H9 (cell line): ENCODE results near the gene LDLRAD4. TPM values are rescaled to one million over a fixed set of nuclear protein-coding genes. Genes with fewer than 3 reads are reported as not detected.

ENCODE experiments used
- DNase-seq: peaks from one replicate; pipeline ENCODE4 v3.0.0-alpha.2; 2017
- H2AFZ ChIP-seq: one replicate; pipeline ENCODE4 v1.6.1; 2013; ENCODE audit warnings: mild to moderate bottlenecking, low read length, control low read depth, moderate library complexity
- H2AK5ac ChIP-seq: 2 replicates; pipeline ENCODE4 v1.6.1; 2013; ENCODE audit warnings: low read length, control low read depth, mixed read lengths; ENCODE audit not compliant: insufficient read length
- H2BK120ac ChIP-seq: one replicate; pipeline ENCODE4 v1.6.1; 2013; ENCODE audit warnings: low read depth, mild to moderate bottlenecking, low read length, control low read depth, inconsistent platforms; ENCODE audit not compliant: poor library complexity, severe bottlenecking
- H2BK12ac ChIP-seq: 2 replicates; pipeline ENCODE4 v1.6.1; 2013; ENCODE audit warnings: low read length, control low read depth, mixed read lengths, low read depth; ENCODE audit not compliant: insufficient read length
- H2BK15ac ChIP-seq: 2 replicates; pipeline ENCODE4 v1.6.1; 2013; ENCODE audit warnings: low read depth, low read length, control low read depth
- H2BK20ac ChIP-seq: one replicate; pipeline ENCODE4 v1.6.1; 2013; ENCODE audit warnings: low read depth, mild to moderate bottlenecking, low read length, control low read depth, inconsistent platforms; ENCODE audit not compliant: poor library complexity, severe bottlenecking
- H2BK5ac ChIP-seq: 2 replicates; pipeline ENCODE4 v1.6.1; 2013; ENCODE audit warnings: low read length, control low read depth, mixed read lengths; ENCODE audit not compliant: insufficient read length
- H3K14ac ChIP-seq: 2 replicates; pipeline ENCODE4 v1.6.1; 2013; ENCODE audit warnings: low read length, control low read depth; ENCODE audit not compliant: insufficient read depth
- H3K18ac ChIP-seq: 2 replicates; pipeline ENCODE4 v1.6.1; 2013; ENCODE audit warnings: low read depth, mild to moderate bottlenecking, mixed read lengths, low read length, control low read depth; ENCODE audit not compliant: insufficient read length
- H3K23ac ChIP-seq: 2 replicates; pipeline ENCODE4 v1.6.1; 2013; ENCODE audit warnings: low read length, control low read depth, mixed read lengths, low read depth; ENCODE audit not compliant: insufficient read length
- H3K23me2 ChIP-seq: 2 replicates; pipeline ENCODE4 v1.6.1; 2013; ENCODE audit warnings: low read depth, mild to moderate bottlenecking, mixed read lengths, low read length, control low read depth; ENCODE audit not compliant: insufficient read length, poor library complexity, severe bottlenecking
- H3K27ac ChIP-seq: 2 replicates; pipeline ENCODE4 v1.5.1; 2013; ENCODE audit warnings: low read length, control low read depth, mixed read lengths, low read depth; ENCODE audit not compliant: insufficient read length
- H3K27me3 ChIP-seq: 2 replicates; pipeline ENCODE4 v1.6.1; 2013; ENCODE audit warnings: low read length, control low read depth, inconsistent platforms; ENCODE audit not compliant: insufficient read depth
- H3K4ac ChIP-seq: 2 replicates; pipeline ENCODE4 v1.6.1; 2013; ENCODE audit warnings: low read depth, mild to moderate bottlenecking, control low read depth, inconsistent platforms, low read length, moderate library complexity
- H3K4me1 ChIP-seq: 2 replicates; pipeline ENCODE4 v1.6.1; 2013; ENCODE audit warnings: low read length, control low read depth, inconsistent platforms; ENCODE audit not compliant: insufficient read depth
- H3K4me2 ChIP-seq: 2 replicates; pipeline ENCODE4 v1.6.1; 2013; ENCODE audit warnings: low read length, control low read depth, mixed read lengths; ENCODE audit not compliant: insufficient read length, insufficient read depth
- H3K56ac ChIP-seq: 2 replicates; pipeline ENCODE4 v1.6.1; 2013; ENCODE audit warnings: low read depth, mild to moderate bottlenecking, mixed read lengths, low read length, control low read depth; ENCODE audit not compliant: insufficient read length
- H3K79me1 ChIP-seq: 2 replicates; pipeline ENCODE4 v1.6.1; 2013; ENCODE audit warnings: low read depth, mild to moderate bottlenecking, moderate library complexity, low read length, control low read depth, inconsistent platforms; ENCODE audit not compliant: insufficient read depth, poor library complexity, severe bottlenecking
- H3K79me2 ChIP-seq: 2 replicates; pipeline ENCODE4 v1.6.1; 2013; ENCODE audit warnings: low read length, control low read depth, inconsistent platforms; ENCODE audit not compliant: insufficient read depth
- H3K9ac ChIP-seq: 2 replicates; pipeline ENCODE4 v1.6.1; 2013; ENCODE audit warnings: low read length, control low read depth, mixed read lengths; ENCODE audit not compliant: insufficient read length; ENCODE audit errors: extremely low read depth
- H3K9me3 ChIP-seq: one replicate; pipeline ENCODE4 v1.6.1; 2013; ENCODE audit warnings: low read depth, low read length, inconsistent platforms; ENCODE audit not compliant: control insufficient read depth
- H3T11ph ChIP-seq: one replicate; pipeline ENCODE4 v1.6.1; 2013; ENCODE audit warnings: mild to moderate bottlenecking, low read length, control low read depth, inconsistent platforms
- H4K20me1 ChIP-seq: one replicate; pipeline ENCODE4 v1.6.1; 2013; ENCODE audit not compliant: control insufficient read depth, insufficient read length, insufficient read depth
- H4K5ac ChIP-seq: 2 replicates; pipeline ENCODE4 v1.6.1; 2013; ENCODE audit warnings: low read depth, mild to moderate bottlenecking, mixed read lengths, low read length, control low read depth; ENCODE audit not compliant: insufficient read length
- H4K8ac ChIP-seq: replicated peaks from 2 replicates; pipeline ENCODE4 v1.6.1; 2013; ENCODE audit warnings: low read length, control low read depth, mixed read lengths, low read depth; ENCODE audit not compliant: insufficient read length
- H4K91ac ChIP-seq: 2 replicates; pipeline ENCODE4 v1.6.1; 2013; ENCODE audit warnings: low read depth, mild to moderate bottlenecking, moderate library complexity, mixed read lengths, low read length, control low read depth; ENCODE audit not compliant: insufficient read length
- H3K27ac Mint-ChIP-seq, 3 experiments: 2 replicates in 2 of 3; 3 replicates in 1 of 3; pipeline ENCODE4 v1.8.0; 2020 to 2021; ENCODE audit warnings: mixed read lengths in 3 of 3, mild to moderate bottlenecking in 1 of 3, moderate library complexity in 1 of 3
- H3K27me3 Mint-ChIP-seq: 2 replicates; pipeline ENCODE4 v1.8.0; 2021; ENCODE audit warnings: low read depth, mild to moderate bottlenecking, moderate library complexity, mixed read lengths
- H3K36me3 Mint-ChIP-seq, 3 experiments: 2 replicates in 2 of 3; 3 replicates in 1 of 3; pipeline ENCODE4 v1.8.0; 2020 to 2021; ENCODE audit warnings: low read depth in 3 of 3, mixed read lengths in 3 of 3; ENCODE audit not compliant: insufficient read depth in 1 of 3
- H3K4me1 Mint-ChIP-seq, 2 experiments: 2 replicates each; pipeline ENCODE4 v1.8.0; 2020; ENCODE audit warnings: mixed read lengths in 2 of 2
- H3K4me3 Mint-ChIP-seq, 2 experiments: 2 replicates in 1 of 2; 3 replicates in 1 of 2; pipeline ENCODE4 v1.8.0; 2020 to 2021; ENCODE audit warnings: mild to moderate bottlenecking in 2 of 2, mixed read lengths in 2 of 2, moderate library complexity in 1 of 2
- H3K9me3 Mint-ChIP-seq, 2 experiments: 2 replicates in 1 of 2; 3 replicates in 1 of 2; pipeline ENCODE4 v1.8.0; 2020; ENCODE audit warnings: mild to moderate bottlenecking in 2 of 2, mixed read lengths in 2 of 2, moderate library complexity in 1 of 2
- WGBS: extraction: QIAGEN DNeasy Blood & Tissue Kit; methylation state at CpG from one replicate; pipeline ENCODE4 v1.1.7; 2013; ENCODE audit warnings: missing lambda C conversion rate, low lambda C conversion rate, mixed read lengths; ENCODE audit not compliant: insufficient read length; ENCODE audit errors: extremely low coverage; 5-methylcytosine and 5-hydroxymethylcytosine counted together
- total RNA-seq: library from RNA; stranded (reverse); gene quantifications from 2 replicates; pipeline ENCODE4 v1.2.1, GENCODE V29; 2021
- TF ChIP-seq, protein P1 (sequence below): fragments of 200-600 bp; sonication (generic); conservative IDR thresholded peaks from 3 replicates; pipeline ENCODE4 v1.8.0; 2021; ENCODE audit warnings: antibody characterized with exemption, mild to moderate bottlenecking

LDLRAD4 gene
- total RNA-seq, 1 experiment from 2014 or later: 3.9 TPM

DNA sequence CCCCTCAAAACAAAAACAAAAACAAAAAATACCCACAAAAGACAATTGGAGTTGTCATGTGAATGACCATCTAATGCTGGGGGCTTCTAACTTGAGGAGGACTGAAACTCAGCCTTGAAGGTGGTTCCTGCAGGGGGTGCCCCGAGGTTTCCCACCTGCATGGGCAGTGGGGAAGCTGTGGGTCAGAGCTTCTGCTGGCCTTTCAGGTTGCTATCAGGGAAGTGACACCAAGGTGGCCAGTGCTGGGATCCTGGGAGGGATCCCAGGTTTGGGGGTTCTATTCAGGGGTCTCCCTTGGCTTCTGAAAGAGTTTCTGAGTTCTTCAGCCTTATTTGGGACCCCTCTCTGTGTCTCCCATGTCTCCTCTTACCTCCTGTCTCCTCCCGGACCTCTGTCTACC, 62.8 kb downstream of the LDLRAD4 start:
- H3K36me3 Mint-ChIP-seq: peaks cover 2 to 4% (median 2%) of the 10 kb centered on the region in 3 experiments; a peak in 3 of 7 replicates
- Histone ChIP-seq H3K79me2 (no peaks in the 10 kb centered on the region), H2BK15ac (no peak overlapping the region), H2BK20ac (no peak overlapping the region), H2BK120ac (no peak overlapping the region), H3K9me3 (no peaks in the 10 kb centered on the region), H2AFZ (no peak overlapping the region), H3K79me1 (no peaks in the 10 kb centered on the region), H3K23ac (no peak overlapping the region), H3K23me2 (no peaks in the 10 kb centered on the region), H2BK12ac (no peak overlapping the region), H3T11ph (no peak overlapping the region), H4K5ac (no peak overlapping the region), H4K8ac (no peak overlapping the region), H2AK5ac (no peak overlapping the region), H3K9ac (no peak overlapping the region), H3K4ac (no peak overlapping the region), H3K18ac (no peak overlapping the region), H3K14ac (no peak overlapping the region), H3K4me1 (no peaks in the 10 kb centered on the region), H2BK5ac (no peak overlapping the region), H4K91ac (no peak overlapping the region), H3K56ac (no peak overlapping the region), H3K4me2 (no peak overlapping the region), H3K27ac (no peak overlapping the region), H4K20me1 (no peaks in the 10 kb centered on the region), H3K27me3 (no peaks in the 10 kb centered on the region)
- DNase-seq: no peak
- WGBS: no CpG with 5 or more reads among the region's 2 CpGs
- no peak overlapping the region for H3K4me3 Mint-ChIP-seq
- TF ChIP-seq, protein P1, sequence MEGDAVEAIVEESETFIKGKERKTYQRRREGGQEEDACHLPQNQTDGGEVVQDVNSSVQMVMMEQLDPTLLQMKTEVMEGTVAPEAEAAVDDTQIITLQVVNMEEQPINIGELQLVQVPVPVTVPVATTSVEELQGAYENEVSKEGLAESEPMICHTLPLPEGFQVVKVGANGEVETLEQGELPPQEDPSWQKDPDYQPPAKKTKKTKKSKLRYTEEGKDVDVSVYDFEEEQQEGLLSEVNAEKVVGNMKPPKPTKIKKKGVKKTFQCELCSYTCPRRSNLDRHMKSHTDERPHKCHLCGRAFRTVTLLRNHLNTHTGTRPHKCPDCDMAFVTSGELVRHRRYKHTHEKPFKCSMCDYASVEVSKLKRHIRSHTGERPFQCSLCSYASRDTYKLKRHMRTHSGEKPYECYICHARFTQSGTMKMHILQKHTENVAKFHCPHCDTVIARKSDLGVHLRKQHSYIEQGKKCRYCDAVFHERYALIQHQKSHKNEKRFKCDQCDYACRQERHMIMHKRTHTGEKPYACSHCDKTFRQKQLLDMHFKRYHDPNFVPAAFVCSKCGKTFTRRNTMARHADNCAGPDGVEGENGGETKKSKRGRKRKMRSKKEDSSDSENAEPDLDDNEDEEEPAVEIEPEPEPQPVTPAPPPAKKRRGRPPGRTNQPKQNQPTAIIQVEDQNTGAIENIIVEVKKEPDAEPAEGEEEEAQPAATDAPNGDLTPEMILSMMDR: no peak
- no peak overlapping the region for H3K27ac Mint-ChIP-seq
- H3K4me1 Mint-ChIP-seq: peaks cover 18 to 20% of the 10 kb centered on the region in 2 experiments
- H3K27me3 Mint-ChIP-seq: peaks cover 3% of the 10 kb centered on the region; the same call in 1 of the 2 replicates
- peaks cover 0 to 2% of the 10 kb centered on the region in 2 experiments; a peak in 2 of 5 replicates for H3K9me3 Mint-ChIP-seq
